Measurements from ENCODE around the gene CASKIN2. TPM values are rescaled to one million over a fixed set of nuclear protein-coding genes. Genes with fewer than 3 reads are reported as not detected.

The CASKIN2 gene
- total RNA-seq, 1 experiment from 2014 or later, result 37.0 TPM

DNA sequence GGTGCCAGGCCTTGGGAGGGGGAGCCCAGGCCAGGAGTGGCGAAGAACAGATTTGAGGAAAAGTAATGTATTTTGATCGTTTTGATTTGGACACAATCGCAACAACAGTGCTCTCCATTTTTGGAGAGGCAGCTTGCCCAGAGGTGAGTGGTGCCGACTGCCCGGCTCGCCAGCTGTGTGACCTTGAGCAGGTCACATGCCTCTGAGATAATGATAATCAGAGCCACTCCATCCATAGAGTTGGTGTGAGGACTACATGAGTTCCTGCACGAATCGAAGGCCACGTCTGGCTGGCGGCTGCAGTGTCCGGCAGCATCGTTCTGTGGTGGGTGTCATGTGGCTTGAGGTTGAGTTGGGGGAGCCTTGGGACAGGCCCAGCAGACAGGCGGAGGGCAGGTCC, 30.8 kb upstream of the CASKIN2 start:
- Histone ChIP-seq H3K4ac (ENCODE audit: low read depth, low read length) (no peak overlapping the region), H4K8ac (replicated peaks; ENCODE audit: insufficient read length, low read depth, low read length) (no peak overlapping the region), H2BK15ac (ENCODE audit: low read depth, low read length) (no peak overlapping the region), H3K14ac (ENCODE audit: insufficient read depth, low read length) (no peak overlapping the region), H3K9ac (ENCODE audit: extremely low read depth, insufficient read length, low read length) (no peak overlapping the region), H2BK5ac (ENCODE audit: insufficient read length, low read length) (no peak overlapping the region), H3K4me1 (ENCODE audit: insufficient read depth, low read length) (peaks cover 4% of the 10 kb centered on the region; the same call in 1 of the 2 replicates), H4K91ac (ENCODE audit: insufficient read length, low read depth, low read length) (no peak overlapping the region), H2BK20ac (ENCODE audit: low read depth, low read length, poor library complexity, severe bottlenecking) (no peak overlapping the region), H2AFZ (ENCODE audit: low read length) (no peak overlapping the region), H3K27me3 (ENCODE audit: insufficient read depth, low read length) (no peaks in the 10 kb centered on the region), H4K20me1 (ENCODE audit: control insufficient read depth, insufficient read depth, insufficient read length) (no peaks in the 10 kb centered on the region), H4K5ac (ENCODE audit: insufficient read length, low read depth, low read length) (no peak overlapping the region), H3K9me3 (ENCODE audit: control insufficient read depth, low read depth, low read length) (no peaks in the 10 kb centered on the region), H3K79me1 (ENCODE audit: insufficient read depth, low read depth, low read length, poor library complexity, severe bottlenecking) (no peaks in the 10 kb centered on the region), H3K23me2 (ENCODE audit: insufficient read length, low read depth, low read length, poor library complexity, severe bottlenecking) (peaks cover 5% of the 10 kb centered on the region), H3K4me2 (ENCODE audit: insufficient read depth, insufficient read length, low read length) (no peak overlapping the region), H2AK5ac (ENCODE audit: insufficient read length, low read length) (no peak overlapping the region), H3K79me2 (ENCODE audit: insufficient read depth, low read length) (no peaks in the 10 kb centered on the region), H3K23ac (ENCODE audit: insufficient read length, low read depth, low read length) (no peak overlapping the region), H2BK120ac (ENCODE audit: low read depth, low read length, poor library complexity, severe bottlenecking) (no peak overlapping the region), H2BK12ac (ENCODE audit: insufficient read length, low read depth, low read length) (no peak overlapping the region), H3K56ac (ENCODE audit: insufficient read length, low read depth, low read length) (no peak overlapping the region), H3T11ph (ENCODE audit: low read length) (no peak overlapping the region), H3K18ac (ENCODE audit: insufficient read length, low read depth, low read length) (no peak overlapping the region), H3K27ac (ENCODE audit: insufficient read length, low read depth, low read length) (no peak overlapping the region)
- TF ChIP-seq, protein P1, sequence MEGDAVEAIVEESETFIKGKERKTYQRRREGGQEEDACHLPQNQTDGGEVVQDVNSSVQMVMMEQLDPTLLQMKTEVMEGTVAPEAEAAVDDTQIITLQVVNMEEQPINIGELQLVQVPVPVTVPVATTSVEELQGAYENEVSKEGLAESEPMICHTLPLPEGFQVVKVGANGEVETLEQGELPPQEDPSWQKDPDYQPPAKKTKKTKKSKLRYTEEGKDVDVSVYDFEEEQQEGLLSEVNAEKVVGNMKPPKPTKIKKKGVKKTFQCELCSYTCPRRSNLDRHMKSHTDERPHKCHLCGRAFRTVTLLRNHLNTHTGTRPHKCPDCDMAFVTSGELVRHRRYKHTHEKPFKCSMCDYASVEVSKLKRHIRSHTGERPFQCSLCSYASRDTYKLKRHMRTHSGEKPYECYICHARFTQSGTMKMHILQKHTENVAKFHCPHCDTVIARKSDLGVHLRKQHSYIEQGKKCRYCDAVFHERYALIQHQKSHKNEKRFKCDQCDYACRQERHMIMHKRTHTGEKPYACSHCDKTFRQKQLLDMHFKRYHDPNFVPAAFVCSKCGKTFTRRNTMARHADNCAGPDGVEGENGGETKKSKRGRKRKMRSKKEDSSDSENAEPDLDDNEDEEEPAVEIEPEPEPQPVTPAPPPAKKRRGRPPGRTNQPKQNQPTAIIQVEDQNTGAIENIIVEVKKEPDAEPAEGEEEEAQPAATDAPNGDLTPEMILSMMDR (conservative IDR thresholded peaks at IDR 0.05), result no peak
- Mint-ChIP-seq H3K27ac (0 out of 7 replicates have a peak overlapping the region, but pooled peaks of 1 of the 3 experiments have one; percentile 28), H3K27me3 (ENCODE audit: low read depth) (no peaks in the 10 kb centered on the region), H3K9me3 (no peaks in the 10 kb centered on the region), H3K36me3 (ENCODE audit: insufficient read depth in 1 of 3, low read depth in 3 of 3) (peaks cover 0 to 16% (median 4%) of the 10 kb centered on the region in 3 experiments; a peak in 3 of 7 replicates), H3K4me3 (no peak overlapping the region), H3K4me1 (peaks cover 32 to 40% of the 10 kb centered on the region in 2 experiments)
- no CpG with 5 or more reads among the region's 13 CpGs for WGBS (ENCODE audit: extremely low coverage, insufficient read length, low lambda C conversion rate)
- no peak for DNase-seq
